Mesenchymal stem cell (in vitro differentiated cells and primary cell): ENCODE results near the gene RBM20.

ENCODE experiments used
- DNase-seq: peaks from one replicate; pipeline ENCODE4 v3.0.0-alpha.2; 2013
- H2AFZ ChIP-seq: one replicate; pipeline ENCODE4 v1.6.1; 2013; ENCODE audit warnings: low read depth, mild to moderate bottlenecking, control low read depth, inconsistent platforms, low read length, moderate library complexity
- H2AK5ac ChIP-seq: 2 replicates; pipeline ENCODE4 v1.6.1; 2013; ENCODE audit warnings: low read length, moderate library complexity, mild to moderate bottlenecking, inconsistent platforms; ENCODE audit not compliant: severe bottlenecking
- H2BK120ac ChIP-seq: one replicate; pipeline ENCODE4 v1.6.1; 2013; ENCODE audit warnings: low read depth, mild to moderate bottlenecking, inconsistent platforms, low read length, moderate library complexity
- H2BK12ac ChIP-seq, 2 experiments: one replicate each; pipeline ENCODE4 v1.6.1; 2013; ENCODE audit warnings: inconsistent platforms in 2 of 2, low read length in 2 of 2, mild to moderate bottlenecking in 2 of 2, moderate library complexity in 2 of 2, control low read depth in 1 of 2
- H2BK15ac ChIP-seq: one replicate; pipeline ENCODE4 v1.6.1; 2013; ENCODE audit warnings: mild to moderate bottlenecking, low read depth, inconsistent platforms; ENCODE audit not compliant: poor library complexity, severe bottlenecking
- H2BK5ac ChIP-seq: 2 replicates; pipeline ENCODE4 v1.6.1; 2013; ENCODE audit warnings: low read depth, mild to moderate bottlenecking, low read length, control low read depth, inconsistent platforms; ENCODE audit not compliant: poor library complexity, severe bottlenecking
- H3K14ac ChIP-seq, 2 experiments: one replicate each; pipeline ENCODE4 v1.6.1; 2013; ENCODE audit warnings: inconsistent platforms in 2 of 2, low read length in 2 of 2, control low read depth in 1 of 2, mild to moderate bottlenecking in 1 of 2, moderate library complexity in 1 of 2
- H3K18ac ChIP-seq, 2 experiments: one replicate each; pipeline ENCODE4 v1.6.1; 2013; ENCODE audit warnings: inconsistent platforms in 2 of 2, low read length in 2 of 2, control low read depth in 1 of 2, low read depth in 1 of 2, mild to moderate bottlenecking in 1 of 2
- H3K23ac ChIP-seq, 2 experiments: one replicate each; pipeline ENCODE4 v1.6.1; 2013; ENCODE audit warnings: inconsistent platforms in 2 of 2, low read length in 2 of 2, mild to moderate bottlenecking in 2 of 2, moderate library complexity in 2 of 2, control low read depth in 1 of 2
- H3K27ac ChIP-seq: 2 replicates; pipeline ENCODE4 v1.5.1; 2013; ENCODE audit warnings: mild to moderate bottlenecking, moderate library complexity, low read length, control low read depth, inconsistent platforms; ENCODE audit not compliant: poor library complexity, severe bottlenecking
- H3K27me3 ChIP-seq, 2 experiments: 2 replicates each; pipeline versions ENCODE4 v1.6.1 to v1.7.0; 2013; ENCODE audit warnings: low read length in 2 of 2, mild to moderate bottlenecking in 2 of 2, moderate library complexity in 2 of 2, control low read depth in 1 of 2, inconsistent platforms in 1 of 2; ENCODE audit not compliant: control insufficient read depth in 1 of 2, insufficient read depth in 1 of 2
- H3K36me3 ChIP-seq, 2 experiments: 2 replicates each; pipeline versions ENCODE4 v1.6.1 to v1.7.0; 2013; ENCODE audit warnings: low read length in 2 of 2, control low read depth in 1 of 2, inconsistent platforms in 1 of 2, low read depth in 1 of 2, mild to moderate bottlenecking in 1 of 2; ENCODE audit not compliant: insufficient read depth in 2 of 2, control insufficient read depth in 1 of 2
- H3K4ac ChIP-seq, 2 experiments: one replicate each; pipeline ENCODE4 v1.6.1; 2013; ENCODE audit warnings: inconsistent platforms in 2 of 2, low read length in 2 of 2, mild to moderate bottlenecking in 2 of 2, moderate library complexity in 2 of 2, control low read depth in 1 of 2, low read depth in 1 of 2
- H3K4me1 ChIP-seq: 2 replicates; pipeline ENCODE4 v1.6.1; 2013; ENCODE audit warnings: low read depth, low read length, control low read depth; ENCODE audit not compliant: control insufficient read depth, insufficient read depth
- H3K4me2 ChIP-seq: 2 replicates; pipeline ENCODE4 v1.6.1; 2013; ENCODE audit warnings: low read length, mild to moderate bottlenecking, inconsistent platforms; ENCODE audit not compliant: poor library complexity, severe bottlenecking
- H3K4me3 ChIP-seq, 2 experiments: 2 replicates each; pipeline versions ENCODE4 v1.5.1 to v1.7.0; 2013; ENCODE audit warnings: low read length in 2 of 2, mild to moderate bottlenecking in 2 of 2, control low read depth in 1 of 2, low read depth in 1 of 2; ENCODE audit not compliant: insufficient read depth in 1 of 2
- H3K79me1 ChIP-seq: replicated peaks from 2 replicates; pipeline ENCODE4 v1.6.1; 2013; ENCODE audit warnings: mild to moderate bottlenecking, control low read depth, low read length, inconsistent platforms; ENCODE audit not compliant: poor library complexity, severe bottlenecking
- H3K9ac ChIP-seq: 2 replicates; pipeline ENCODE4 v1.7.0; 2013; ENCODE audit warnings: mild to moderate bottlenecking, low read length, moderate library complexity
- H3K9me3 ChIP-seq: 2 replicates; pipeline ENCODE4 v1.7.0; 2013; ENCODE audit warnings: mild to moderate bottlenecking, low read length; ENCODE audit not compliant: control insufficient read depth
- H4K8ac ChIP-seq: one replicate; pipeline ENCODE4 v1.6.1; 2013; ENCODE audit warnings: inconsistent platforms, mild to moderate bottlenecking, low read length, moderate library complexity
- H4K91ac ChIP-seq: one replicate; pipeline ENCODE4 v1.6.1; 2013; ENCODE audit warnings: mild to moderate bottlenecking, low read length, inconsistent platforms
- WGBS: methylation state at CpG from one replicate; pipeline ENCODE4 v1.1.7; 2013; ENCODE audit warnings: mixed read lengths; 5-methylcytosine and 5-hydroxymethylcytosine counted together

The RBM20 gene

DNA sequence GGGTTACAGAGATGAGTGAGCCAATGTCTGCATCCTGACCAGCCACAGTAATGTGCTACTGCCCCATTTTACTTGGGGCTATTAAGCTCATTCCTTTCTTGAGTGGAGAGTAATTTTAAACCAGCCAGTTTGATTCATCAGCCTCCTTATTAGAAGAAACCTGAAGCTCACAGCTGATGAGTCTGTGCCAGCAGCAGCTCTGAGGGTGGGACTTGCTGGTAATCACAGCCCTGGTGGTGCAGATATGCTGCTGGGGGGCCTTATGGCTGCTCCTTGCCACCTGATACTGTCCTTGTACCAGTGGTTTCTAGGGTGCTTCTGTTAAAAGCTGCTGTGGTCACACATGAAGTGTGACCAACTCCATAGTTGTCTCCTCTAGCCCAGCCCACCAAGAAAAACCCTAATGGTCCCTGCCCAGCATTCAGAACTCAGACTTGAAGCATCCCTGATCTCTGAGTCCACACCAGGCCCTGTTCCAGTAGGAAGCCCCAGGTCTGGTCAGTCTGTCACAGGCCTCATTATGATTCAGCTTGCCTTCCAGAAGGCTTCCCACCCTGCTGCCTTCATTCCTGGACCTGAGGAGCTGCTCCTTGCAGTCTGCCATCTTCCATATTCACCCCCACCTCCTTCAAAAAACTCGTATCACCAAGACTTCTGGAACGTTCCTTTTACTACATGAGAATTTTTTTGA is 28.9 kb upstream of the RBM20 start:
- no peaks in the 10 kb centered on the region for H3K9me3 ChIP-seq
- H3K4me1 ChIP-seq, result no peaks in the 10 kb centered on the region
- H2AK5ac ChIP-seq, result no peak overlapping the region
- WGBS, result 82% methylated on average over 2 of the region's 2 CpGs
- no peak overlapping the region for H2BK12ac ChIP-seq
- H3K23ac ChIP-seq, result no peak overlapping the region
- H3K14ac ChIP-seq, result no peak overlapping the region
- H3K18ac ChIP-seq, result no peak overlapping the region
- H4K91ac ChIP-seq, result no peak overlapping the region
- no peak overlapping the region for H2BK15ac ChIP-seq
- no peak overlapping the region for H3K9ac ChIP-seq
- H3K36me3 ChIP-seq, result no peaks in the 10 kb centered on the region
- H2AFZ ChIP-seq, result no peak overlapping the region
- no peak overlapping the region for H2BK120ac ChIP-seq
- no peak overlapping the region for H3K27ac ChIP-seq
- H4K8ac ChIP-seq, result no peak overlapping the region
- no peaks in the 10 kb centered on the region for H3K79me1 ChIP-seq
- no peak overlapping the region for H3K4ac ChIP-seq
- H3K4me2 ChIP-seq, result no peak overlapping the region
- H2BK5ac ChIP-seq, result no peak overlapping the region
- H3K4me3 ChIP-seq, result no peak overlapping the region
- peaks cover 0 to 22% of the 10 kb centered on the region in 2 experiments for H3K27me3 ChIP-seq
- no peak for DNase-seq

DNA sequence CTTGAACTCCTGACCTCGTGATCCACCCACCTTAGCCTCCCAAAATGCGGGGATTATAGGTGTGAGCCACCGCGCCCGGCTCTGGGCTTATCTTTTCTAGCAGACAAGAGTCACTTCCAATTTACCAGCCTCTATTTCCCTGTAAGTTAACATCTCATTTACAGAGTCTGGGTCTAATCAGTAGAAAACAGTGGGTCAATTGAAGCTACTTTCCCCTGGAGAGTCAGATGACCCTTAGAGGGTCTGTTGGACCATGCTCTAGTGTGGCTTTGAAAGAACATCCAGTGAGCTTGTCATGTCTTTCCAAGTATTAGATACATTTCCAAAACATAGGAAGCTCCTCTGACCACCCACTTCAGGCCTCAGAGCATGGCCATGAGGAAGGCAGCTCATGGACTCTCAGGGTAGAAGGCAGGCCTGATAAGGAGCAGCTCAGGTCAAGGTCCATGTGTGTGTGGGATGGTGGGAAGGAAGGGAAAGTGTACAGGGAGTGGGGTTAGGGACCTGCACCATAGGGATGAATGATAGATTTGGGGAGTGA is 27.6 kb upstream of the RBM20 start:
- no peak overlapping the region for H3K4ac ChIP-seq
- no peak overlapping the region for H4K8ac ChIP-seq
- 33% methylated on average over 1 of the region's 5 CpGs for WGBS
- no peak for DNase-seq
- no peak overlapping the region for H3K4me2 ChIP-seq
- no peaks in the 10 kb centered on the region for H3K79me1 ChIP-seq
- no peak overlapping the region for H2BK120ac ChIP-seq
- H3K4me3 ChIP-seq, result no peak overlapping the region
- peaks cover 0 to 19% of the 10 kb centered on the region in 2 experiments for H3K27me3 ChIP-seq
- H4K91ac ChIP-seq, result no peak overlapping the region
- H3K14ac ChIP-seq, result no peak overlapping the region
- no peak overlapping the region for H2BK15ac ChIP-seq
- no peak overlapping the region for H2BK5ac ChIP-seq
- no peaks in the 10 kb centered on the region for H3K36me3 ChIP-seq
- H2AK5ac ChIP-seq, result no peak overlapping the region
- no peak overlapping the region for H3K27ac ChIP-seq
- H2AFZ ChIP-seq, result no peak overlapping the region
- H3K18ac ChIP-seq, result no peak overlapping the region
- no peaks in the 10 kb centered on the region for H3K9me3 ChIP-seq
- no peak overlapping the region for H2BK12ac ChIP-seq
- no peak overlapping the region for H3K23ac ChIP-seq
- no peak overlapping the region for H3K9ac ChIP-seq
- no peaks in the 10 kb centered on the region for H3K4me1 ChIP-seq

DNA sequence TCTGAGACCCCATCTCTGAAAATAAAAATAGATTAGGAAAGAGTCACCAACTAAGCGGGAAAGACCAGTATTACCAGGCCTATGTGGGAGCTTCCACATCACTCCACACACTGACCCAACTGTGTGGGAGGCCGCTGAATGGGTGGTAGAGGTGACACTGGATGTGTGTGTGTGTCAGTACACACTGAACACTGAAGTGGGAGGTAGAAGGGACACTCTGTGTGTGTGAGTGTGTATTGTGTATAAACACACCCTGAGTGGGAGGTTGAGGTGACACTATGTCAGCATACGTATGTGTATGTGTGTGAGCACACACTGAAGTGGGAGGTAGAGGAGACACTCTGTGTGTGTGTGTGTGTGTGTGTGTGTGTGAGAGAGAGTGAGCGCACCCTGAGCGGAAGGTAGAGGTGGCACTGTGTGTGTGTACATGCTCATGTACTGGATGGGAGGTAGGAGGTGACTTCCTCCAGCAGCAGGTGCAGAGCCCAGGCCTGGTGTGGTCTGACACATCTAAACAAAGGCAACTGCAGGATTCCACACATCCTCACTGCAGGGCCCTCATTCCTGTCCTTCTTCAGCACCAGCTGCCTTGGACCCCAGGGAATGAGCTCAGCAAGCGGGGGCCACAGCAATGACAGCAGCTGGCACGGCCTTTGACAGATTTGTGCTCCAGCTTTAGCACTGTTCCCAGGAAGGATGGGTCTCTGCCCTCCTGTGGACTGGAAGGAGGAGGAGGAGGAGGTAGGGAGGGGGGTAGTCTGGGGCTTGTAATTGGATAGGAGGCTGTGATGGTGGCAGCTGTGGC is 26.5 kb upstream of the RBM20 start:
- no peak overlapping the region for H4K8ac ChIP-seq
- no peak for DNase-seq
- H3K9ac ChIP-seq, result no peak overlapping the region
- no peaks in the 10 kb centered on the region for H3K4me1 ChIP-seq
- no peak overlapping the region for H2BK15ac ChIP-seq
- no peak overlapping the region for H3K4me3 ChIP-seq
- H3K27ac ChIP-seq, result no peak overlapping the region
- no peak overlapping the region for H3K4ac ChIP-seq
- no peak overlapping the region for H3K4me2 ChIP-seq
- H2BK5ac ChIP-seq, result no peak overlapping the region
- no peak overlapping the region for H2BK120ac ChIP-seq
- no peaks in the 10 kb centered on the region for H3K36me3 ChIP-seq
- H3K27me3 ChIP-seq, result peaks cover 0 to 9% of the 10 kb centered on the region in 2 experiments
- H3K18ac ChIP-seq, result no peak overlapping the region
- no peak overlapping the region for H3K23ac ChIP-seq
- peak overlapping the region in 1 of 2 experiments; percentile 6 for H3K14ac ChIP-seq
- H2AFZ ChIP-seq, result no peak overlapping the region
- no peaks in the 10 kb centered on the region for H3K9me3 ChIP-seq
- 89% methylated on average over 7 of the region's 7 CpGs for WGBS
- H2BK12ac ChIP-seq, result no peak overlapping the region
- H4K91ac ChIP-seq, result no peak overlapping the region
- H2AK5ac ChIP-seq, result no peak overlapping the region
- H3K79me1 ChIP-seq, result no peaks in the 10 kb centered on the region

DNA sequence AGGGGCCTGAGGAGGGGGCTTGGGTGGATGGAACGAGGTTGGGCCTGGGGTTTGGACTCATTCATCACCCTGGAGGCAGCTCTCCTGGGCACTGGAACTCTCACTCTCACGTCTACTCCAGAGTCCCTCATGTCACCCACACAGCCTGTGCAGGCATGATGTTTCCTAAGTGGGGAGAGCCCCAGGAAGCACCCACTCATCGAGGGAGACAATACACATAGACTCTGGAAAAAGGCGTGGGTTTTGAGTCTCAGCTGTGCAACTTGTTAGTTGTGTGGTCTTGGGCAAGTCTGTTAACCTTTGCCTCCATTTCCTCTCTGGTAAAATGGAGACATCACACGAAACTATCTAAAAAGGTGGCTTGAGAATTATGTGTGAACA is 25.9 kb upstream of the RBM20 start:
- H2AK5ac ChIP-seq, result no peak overlapping the region
- no peak overlapping the region for H3K4me3 ChIP-seq
- no peak overlapping the region for H3K9ac ChIP-seq
- no peak overlapping the region for H3K4me2 ChIP-seq
- H2BK120ac ChIP-seq, result no peak overlapping the region
- H3K23ac ChIP-seq, result no peak overlapping the region
- no peak overlapping the region for H2AFZ ChIP-seq
- H2BK5ac ChIP-seq, result no peak overlapping the region
- H3K27ac ChIP-seq, result no peak overlapping the region
- peaks cover 0 to 9% of the 10 kb centered on the region in 2 experiments for H3K27me3 ChIP-seq
- no peaks in the 10 kb centered on the region for H3K79me1 ChIP-seq
- no peaks in the 10 kb centered on the region for H3K9me3 ChIP-seq
- H2BK15ac ChIP-seq, result no peak overlapping the region
- no peak overlapping the region for H3K18ac ChIP-seq
- no peak overlapping the region for H3K4ac ChIP-seq
- no peak for DNase-seq
- 78% methylated on average over 4 of the region's 5 CpGs for whole genome bisulfite sequencing
- H4K8ac ChIP-seq, result no peak overlapping the region
- no peak overlapping the region for H4K91ac ChIP-seq
- H3K14ac ChIP-seq, result no peak overlapping the region
- H2BK12ac ChIP-seq, result no peak overlapping the region
- no peaks in the 10 kb centered on the region for H3K4me1 ChIP-seq
- no peaks in the 10 kb centered on the region for H3K36me3 ChIP-seq
